Measurements from ENCODE around the gene ARHGAP44. TPM values are rescaled to one million over a fixed set of nuclear protein-coding genes. Genes with fewer than 3 reads are reported as not detected.

The ARHGAP44 gene
- total and polyA plus RNA-seq, 2 of the 4 experiments (the other 2 are of a cell fraction) = 0.54 to 1.0 TPM

- Histone ChIP-seq H3K14ac (replicated peaks; ENCODE audit: low read depth, low read length) (no peak overlapping the region), H3K4me2 (ENCODE audit: low read depth, low read length) (no peak overlapping the region), H3K4me3 (ENCODE audit: insufficient read depth, low read depth, low read length) (no peak overlapping the region), H2AFZ (replicated peaks; ENCODE audit: low read length, poor library complexity) (no peak overlapping the region), H3K23ac (ENCODE audit: low read depth, low read length) (no peak overlapping the region), H4K5ac (ENCODE audit: low read depth, low read length) (no peak overlapping the region), H2AK9ac (replicated peaks; ENCODE audit: low read depth, low read length, poor library complexity) (no peak overlapping the region), H2BK5ac (ENCODE audit: low read depth, low read length, poor library complexity, severe bottlenecking) (no peak overlapping the region), H4K91ac (ENCODE audit: insufficient read depth, low read depth, low read length) (no peak overlapping the region), H3K27ac (ENCODE audit: insufficient read depth, low read length) (no peak overlapping the region), H3K9ac (ENCODE audit: low read depth, low read length) (no peak overlapping the region), H2AK5ac (ENCODE audit: low read depth, low read length) (no peak overlapping the region), H3K79me1 (ENCODE audit: low read depth in 1 of 2, low read length in 2 of 2) (no peaks in the 10 kb centered on the region), H3K36me3 (ENCODE audit: control insufficient read depth, insufficient read depth, low read length) (peaks cover 5% of the 10 kb centered on the region), H2BK15ac (ENCODE audit: low read depth, low read length) (no peak overlapping the region), H3K56ac (ENCODE audit: extremely low read depth, insufficient read depth, low read length) (no peak overlapping the region), H3K4me1 (ENCODE audit: control insufficient read depth, insufficient read depth, low read length) (no peaks in the 10 kb centered on the region), H4K8ac (ENCODE audit: low read depth in 2 of 2, low read length in 2 of 2) (no peak overlapping the region), H3K4ac (ENCODE audit: low read depth, low read length) (no peak overlapping the region), H2BK20ac (ENCODE audit: low read depth, low read length) (no peak overlapping the region), H4K20me1 (ENCODE audit: insufficient read depth, low read length) (no peaks in the 10 kb centered on the region), H2BK120ac (ENCODE audit: low read depth, low read length) (no peak overlapping the region), H3K9me3 (ENCODE audit: control insufficient read depth, insufficient read depth, low read length) (no peaks in the 10 kb centered on the region), H3K27me3 (ENCODE audit: control insufficient read depth, insufficient read depth, low read length) (peaks cover 2% of the 10 kb centered on the region; the same call in 1 of the 2 replicates), H3K9me1 (ENCODE audit: insufficient read depth, low read length) (no peaks in the 10 kb centered on the region), H3K18ac (ENCODE audit: low read depth, low read length) (no peak overlapping the region)
- ATAC-seq (ENCODE audit: low read depth) = no peak
- ChIA-PET POLR2A (ENCODE audit: unreplicated experiment) (no interaction called here), CTCF (no interaction called here)
- BruUV-seq (replicated peaks) = no TSS peak
- in situ Hi-C loops (cut with MboI; ENCODE audit: low sequenced_read_pairs) = no loop called here
- TF ChIP-seq CTCF (conservative IDR thresholded peaks at IDR 0.05; ENCODE audit: low read depth, low read length) = no peak
- TF ChIP-seq SMC3 (IDR thresholded peaks at IDR 0.05; ENCODE audit: low read depth, low read length) = no peak
- TF ChIP-seq FOS (IDR thresholded peaks at IDR 0.05; ENCODE audit: low read depth, low read length) = no peak
- TF ChIP-seq MXI1 (IDR thresholded peaks at IDR 0.05; ENCODE audit: borderline replicate concordance, low read depth, low read length) = no peak
- no peak for TF ChIP-seq NFE2L2 (IDR thresholded peaks at IDR 0.05; ENCODE audit: low read depth, low read length)
- no peak for TF ChIP-seq CHD1 (IDR thresholded peaks at IDR 0.05; ENCODE audit: low read depth, low read length)
- TF ChIP-seq RFX5 (IDR thresholded peaks at IDR 0.05; ENCODE audit: low read depth, low read length) = no peak
- TF ChIP-seq ELK1 (IDR thresholded peaks at IDR 0.05; ENCODE audit: borderline replicate concordance, low read depth, low read length) = no peak
- TF ChIP-seq CEBPB (IDR thresholded peaks at IDR 0.05; ENCODE audit: low read depth, low read length) = no peak
- TF ChIP-seq RCOR1 (IDR thresholded peaks at IDR 0.05; ENCODE audit: insufficient replicate concordance, low read length) = no peak
- TF ChIP-seq MAZ (IDR thresholded peaks at IDR 0.05; ENCODE audit: borderline replicate concordance, low read depth, low read length) = no peak
- dilution Hi-C loops (cut with HindIII; ENCODE audit: low sequenced_read_pairs, unreplicated experiment) = no loop called here
- no peak for DNase-seq
- intact Hi-C loops (cut with micrococcal nuclease) = no loop called here
- 89% methylated on average over 1 of the region's 4 CpGs; no CpG with 5 or more reads in 1 of the 2 experiments for WGBS, 2 experiments (ENCODE audit: extremely low coverage in 2 of 2, insufficient read length in 1 of 2)
Measured at GRCh38 chr17:12768255-12768654, 21.0 kb upstream of the ARHGAP44 start.

Data from IMR-90 (cell line).